ENCODE results near the gene PLIN1. TPM values are rescaled to one million over a fixed set of nuclear protein-coding genes. Genes with fewer than 3 reads are reported as not detected.

The PLIN1 gene
- total RNA-seq, 1 experiment from 2014 or later: 0.09 TPM

- DNase-seq (ENCODE audit: unreplicated experiment): no peak
- BruUV-seq (replicated peaks): no TSS peak
Observed at GRCh38 chr15:89652666-89653065, 26.5 kb downstream of the PLIN1 start.

GRCh38 chr15:89652131-89652530 is 27.0 kb downstream of the PLIN1 start:
- Mint-ChIP-seq H3K4me3 (ENCODE audit: unreplicated experiment) (no peak overlapping the region), H3K9me3 (ENCODE audit: unreplicated experiment) (no peaks in the 10 kb centered on the region), H3K4me1 (ENCODE audit: insufficient read depth, unreplicated experiment) (no peaks in the 10 kb centered on the region), H3K27ac (ENCODE audit: low read depth, unreplicated experiment) (no peak overlapping the region), H3K27me3 (ENCODE audit: insufficient read depth, unreplicated experiment) (peaks cover 21% of the 10 kb centered on the region), H3K36me3 (ENCODE audit: insufficient read depth, unreplicated experiment) (no peaks in the 10 kb centered on the region)
- no TSS peak for BruUV-seq (replicated peaks)
- no peak for TF ChIP-seq CTCF (IDR thresholded peaks at IDR 0.05; ENCODE audit: unreplicated experiment)
- ChIA-PET POLR2A (no interaction called here), CTCF (interaction anchor here (0.6 kb wide), 1 partner anchor 212 kb away, joined by 6 read pairs; no protein-coding TSS in a partner anchor)
- no peak for DNase-seq (ENCODE audit: unreplicated experiment)
- intact Hi-C loops (cut with micrococcal nuclease): no loop called here

More at GRCh38 chr15:89652666-89653065, 26.5 kb downstream of the PLIN1 start:
- POLR2A ChIA-PET: no interaction called here
- no peak overlapping the region for H3K27ac Mint-ChIP-seq (ENCODE audit: low read depth, unreplicated experiment)
- H3K9me3 Mint-ChIP-seq (ENCODE audit: unreplicated experiment): no peaks in the 10 kb centered on the region
- H3K27me3 Mint-ChIP-seq (ENCODE audit: insufficient read depth, unreplicated experiment): peaks cover 21% of the 10 kb centered on the region
- no peaks in the 10 kb centered on the region for H3K4me1 Mint-ChIP-seq (ENCODE audit: insufficient read depth, unreplicated experiment)
- no peak overlapping the region for H3K4me3 Mint-ChIP-seq (ENCODE audit: unreplicated experiment)
- intact Hi-C loops (cut with micrococcal nuclease): no loop called here
- H3K36me3 Mint-ChIP-seq (ENCODE audit: insufficient read depth, unreplicated experiment): no peaks in the 10 kb centered on the region
- CTCF ChIA-PET: no interaction called here
- no peak for TF ChIP-seq CTCF (IDR thresholded peaks at IDR 0.05; ENCODE audit: unreplicated experiment)

GRCh38 chr15:89649716-89650115 is 29.5 kb downstream of the PLIN1 start:
- TF ChIP-seq CTCF (IDR thresholded peaks at IDR 0.05; ENCODE audit: unreplicated experiment): no peak
- ChIA-PET CTCF (interaction anchor here (0.5 to 1.4 kb wide), 3 partner anchors 13 to 38 kb away, joined by 3 to 6 read pairs (median 4); no protein-coding TSS in a partner anchor), POLR2A (interaction anchor here (0.6 kb wide), 1 partner anchor 303 kb away, joined by 3 read pairs; no protein-coding TSS in a partner anchor)
- no peaks in the 10 kb centered on the region for H3K36me3 Mint-ChIP-seq (ENCODE audit: insufficient read depth, unreplicated experiment)
- no peaks in the 10 kb centered on the region for H3K4me1 Mint-ChIP-seq (ENCODE audit: insufficient read depth, unreplicated experiment)
- intact Hi-C loops (cut with micrococcal nuclease): loop anchor here (5.0 to 10.0 kb wide), 2 partner anchors 43 to 85 kb away; partner anchors contain the start of genes PEX11A and WDR93
- no peaks in the 10 kb centered on the region for H3K9me3 Mint-ChIP-seq (ENCODE audit: unreplicated experiment)
- peaks cover 8% of the 10 kb centered on the region for H3K27me3 Mint-ChIP-seq (ENCODE audit: insufficient read depth, unreplicated experiment)
- BruUV-seq (replicated peaks): no TSS peak
- no peak overlapping the region for H3K4me3 Mint-ChIP-seq (ENCODE audit: unreplicated experiment)
- DNase-seq (ENCODE audit: unreplicated experiment): no peak
- no peak overlapping the region for H3K27ac Mint-ChIP-seq (ENCODE audit: low read depth, unreplicated experiment)

- H3K4me1 Mint-ChIP-seq (ENCODE audit: insufficient read depth, unreplicated experiment): no peaks in the 10 kb centered on the region
Observed at GRCh38 chr15:89649013-89649625, 30.0 kb downstream of the PLIN1 start.

More at GRCh38 chr15:89649013-89649625, 30.0 kb downstream of the PLIN1 start:
- CTCF ChIA-PET: interaction anchor here (0.5 to 2.3 kb wide), 4 partner anchors 14 to 1124 kb away, joined by 3 to 10 read pairs (median 5); no protein-coding TSS in a partner anchor
- Mint-ChIP-seq H3K27ac (ENCODE audit: low read depth, unreplicated experiment) (no peak overlapping the region), H3K4me3 (ENCODE audit: unreplicated experiment) (no peak overlapping the region), H3K27me3 (ENCODE audit: insufficient read depth, unreplicated experiment) (peaks cover 2% of the 10 kb centered on the region), H3K36me3 (ENCODE audit: insufficient read depth, unreplicated experiment) (no peaks in the 10 kb centered on the region), H3K9me3 (ENCODE audit: unreplicated experiment) (no peaks in the 10 kb centered on the region)
- intact Hi-C loops (cut with micrococcal nuclease): loop anchor here (5.0 to 10.0 kb wide), 2 partner anchors 43 to 86 kb away; partner anchors contain the start of genes PEX11A and WDR93
- POLR2A ChIA-PET: interaction anchor here (0.6 kb wide), 1 partner anchor 303 kb away, joined by 3 read pairs; no protein-coding TSS in a partner anchor
- DNase-seq (ENCODE audit: unreplicated experiment): no peak
- no TSS peak for BruUV-seq (replicated peaks)
- TF ChIP-seq CTCF (IDR thresholded peaks at IDR 0.05; ENCODE audit: unreplicated experiment): no peak
